GM23248 (cell line): Measurements from ENCODE around the gene JUND. TPM values are rescaled to one million over a fixed set of nuclear protein-coding genes. Genes with fewer than 3 reads are reported as not detected.

Experiments used
- DNase-seq: peaks from one replicate; pipeline ENCODE4 v3.0.0-alpha.2; 2015
- H2AFZ ChIP-seq: fragments of 200-600 bp; sonication (generic); 2 replicates; pipeline ENCODE4 v1.6.1; 2016; ENCODE audit warnings: antibody characterized with exemption
- H3F3A ChIP-seq: fragments of 200-600 bp; sonication (generic); 2 replicates; pipeline ENCODE4 v1.6.1; 2016; ENCODE audit warnings: mild to moderate bottlenecking, antibody characterized with exemption, mixed run types; ENCODE audit not compliant: insufficient read depth
- H3K27ac ChIP-seq: fragments of 200-600 bp; sonication (generic); 2 replicates; pipeline ENCODE4 v1.5.1; 2016; ENCODE audit warnings: mild to moderate bottlenecking
- H3K27me3 ChIP-seq: fragments of 200-600 bp; sonication (generic); replicated peaks from 2 replicates; pipeline ENCODE4 v1.6.1; 2016; ENCODE audit warnings: mild to moderate bottlenecking; ENCODE audit not compliant: insufficient read depth
- H3K36me3 ChIP-seq: fragments of 200-600 bp; sonication (generic); 2 replicates; pipeline ENCODE4 v1.6.1; 2016; ENCODE audit warnings: low read depth, mild to moderate bottlenecking
- H3K4me1 ChIP-seq: fragments of 200-600 bp; sonication (generic); 2 replicates; pipeline ENCODE4 v1.6.1; 2016; ENCODE audit warnings: mild to moderate bottlenecking; ENCODE audit not compliant: insufficient read depth
- H3K4me2 ChIP-seq: fragments of 200-600 bp; sonication (generic); one replicate; pipeline ENCODE4 v1.6.1; 2016; ENCODE audit warnings: mild to moderate bottlenecking; ENCODE audit not compliant: unreplicated experiment
- H3K4me3 ChIP-seq: fragments of 200-600 bp; sonication (generic); 2 replicates; pipeline ENCODE4 v1.5.1; 2016; ENCODE audit warnings: mild to moderate bottlenecking
- H3K79me2 ChIP-seq: fragments of 200-600 bp; sonication (generic); 2 replicates; pipeline ENCODE4 v1.6.1; 2016; ENCODE audit warnings: mild to moderate bottlenecking; ENCODE audit not compliant: insufficient read depth
- H3K9ac ChIP-seq: fragments of 200-600 bp; sonication (generic); 2 replicates; pipeline ENCODE4 v1.6.1; 2016; ENCODE audit warnings: mild to moderate bottlenecking
- H3K9me2 ChIP-seq: fragments of 200-600 bp; sonication (generic); 2 replicates; pipeline ENCODE4 v1.6.1; 2016; ENCODE audit warnings: mixed run types, mild to moderate bottlenecking, moderate library complexity; ENCODE audit not compliant: insufficient read depth
- H3K9me3 ChIP-seq: fragments of 200-600 bp; sonication (generic); one replicate; pipeline ENCODE4 v1.6.1; 2017; ENCODE audit warnings: low read depth
- H4K20me1 ChIP-seq: fragments of 200-600 bp; sonication (generic); 2 replicates; pipeline ENCODE4 v1.6.0; 2016; ENCODE audit not compliant: insufficient read depth
- EZH2 ChIP-seq: fragments of 200-600 bp; sonication (generic); IDR thresholded peaks from 2 replicates; pipeline ENCODE4 v1.6.1; 2018; ENCODE audit warnings: antibody characterized with exemption, mild to moderate bottlenecking; ENCODE audit not compliant: insufficient read depth, poor library complexity, severe bottlenecking
- EZH2phosphoT487 ChIP-seq: fragments of 200-600 bp; sonication (generic); IDR thresholded peaks from 2 replicates; pipeline ENCODE4 v1.6.1; 2018; ENCODE audit warnings: antibody characterized with exemption, moderate library complexity, mild to moderate bottlenecking, low read depth; ENCODE audit not compliant: insufficient read depth
- WGBS, 2 experiments: methylation state at CpG; one replicate each; pipeline ENCODE4 v1.1.6; 2015 to 2017; ENCODE audit warnings: low lambda C conversion rate in 2 of 2, low coverage in 1 of 2; ENCODE audit errors: missing lambda C conversion rate in 2 of 2; 5-methylcytosine and 5-hydroxymethylcytosine counted together
- in situ Hi-C: fragments of 300-500 bp; cut with MboI; formaldehyde crosslinking; loops from 2 replicates; pipeline ENCODE4 v1.15.0; 2020
- polyA plus RNA-seq: library from polyadenylated mRNA; unstranded; fragments of >200 nt; fragmentation: Nextera tagmentation; extraction: Ambion mirVana; gene quantifications from 2 replicates; pipeline ENCODE4 v1.2.1, GENCODE V29; 2016
- total RNA-seq: library from RNA; depleted of rRNA; stranded (reverse); fragments of >200 nt; shearing (Covaris generic); gene quantifications from 2 replicates; pipeline ENCODE4 v1.2.3, GENCODE V29; 2014

Gene JUND
- total and polyA plus RNA-seq, 2 experiments from 2014 or later = 15.3 to 172 TPM

- in situ Hi-C loops = no loop called here
- peak; percentile 40 for DNase-seq
These were observed 23.6 kb downstream of the JUND start for GRCh38 chr19:18257503-18258470.

GRCh38 chr19:18254546-18255503 lies 26.6 kb downstream of the JUND start:
- Histone ChIP-seq H3K36me3 (no peaks in the 10 kb centered on the region), H3K79me2 (no peaks in the 10 kb centered on the region), H3K4me2 (no peak overlapping the region), H2AFZ (no peak overlapping the region), H3F3A (no peaks in the 10 kb centered on the region), H3K4me3 (no peak overlapping the region), H3K9me3 (no peaks in the 10 kb centered on the region), H3K9ac (no peak overlapping the region), H3K27ac (no peak overlapping the region), H3K27me3 (no peaks in the 10 kb centered on the region), H4K20me1 (no peaks in the 10 kb centered on the region), H3K9me2 (no peaks in the 10 kb centered on the region), H3K4me1 (peaks cover 11% of the 10 kb centered on the region; the same call in 1 of the 2 replicates)
- in situ Hi-C loops = no loop called here
- DNase-seq = peak; percentile 26
- WGBS, 2 experiments = 20 to 28% methylated on average over 24 of the region's 24 CpGs
- TF ChIP-seq EZH2phosphoT487 = no peak
- no peak for TF ChIP-seq EZH2

More at GRCh38 chr19:18257503-18258470, 23.6 kb downstream of the JUND start:
- no peaks in the 10 kb centered on the region for H3F3A ChIP-seq
- H3K36me3 ChIP-seq = no peaks in the 10 kb centered on the region
- H3K9me2 ChIP-seq = no peaks in the 10 kb centered on the region
- no peaks in the 10 kb centered on the region for H3K9me3 ChIP-seq
- no peak overlapping the region for H3K9ac ChIP-seq
- no peak for TF ChIP-seq EZH2
- TF ChIP-seq EZH2phosphoT487 = no peak
- 87% methylated on average over 41 to 51 of the region's 55 CpGs for WGBS, 2 experiments
- H3K4me1 ChIP-seq = peaks cover 11% of the 10 kb centered on the region; the same call in 1 of the 2 replicates
- no peaks in the 10 kb centered on the region for H3K79me2 ChIP-seq
- H3K27me3 ChIP-seq = no peaks in the 10 kb centered on the region
- H3K4me2 ChIP-seq = no peak overlapping the region
- no peak overlapping the region for H3K27ac ChIP-seq
- no peaks in the 10 kb centered on the region for H4K20me1 ChIP-seq
- H3K4me3 ChIP-seq = no peak overlapping the region
- H2AFZ ChIP-seq = no peak overlapping the region

GRCh38 chr19:18253716-18254115 lies 27.7 kb downstream of the JUND start:
- peak; percentile 58 for DNase-seq
- H3K27ac ChIP-seq = no peak overlapping the region
- in situ Hi-C loops = no loop called here
- no peaks in the 10 kb centered on the region for H3K9me2 ChIP-seq
- H3K9ac ChIP-seq = no peak overlapping the region
- H3K36me3 ChIP-seq = no peaks in the 10 kb centered on the region
- no peak overlapping the region for H3K4me2 ChIP-seq
- no peak for TF ChIP-seq EZH2phosphoT487
- no peak for TF ChIP-seq EZH2
- peak overlapping the region; percentile 49; the same call in 1 of the 2 replicates for H2AFZ ChIP-seq
- WGBS, 2 experiments = 22% methylated on average over 5 of the region's 5 CpGs
- no peaks in the 10 kb centered on the region for H3F3A ChIP-seq
- no peaks in the 10 kb centered on the region for H4K20me1 ChIP-seq
- no peak overlapping the region for H3K4me3 ChIP-seq
- H3K27me3 ChIP-seq = no peaks in the 10 kb centered on the region
- H3K4me1 ChIP-seq = peaks cover 5% of the 10 kb centered on the region; the same call in 1 of the 2 replicates
- no peaks in the 10 kb centered on the region for H3K9me3 ChIP-seq
- H3K79me2 ChIP-seq = no peaks in the 10 kb centered on the region

- Histone ChIP-seq H3F3A (no peaks in the 10 kb centered on the region), H3K79me2 (no peaks in the 10 kb centered on the region), H3K9me2 (no peaks in the 10 kb centered on the region), H3K4me1 (peaks cover 5% of the 10 kb centered on the region; the same call in 1 of the 2 replicates), H3K4me2 (no peak overlapping the region), H3K27me3 (no peaks in the 10 kb centered on the region), H3K9me3 (no peaks in the 10 kb centered on the region), H3K36me3 (no peaks in the 10 kb centered on the region), H2AFZ (no peak overlapping the region), H3K27ac (no peak overlapping the region), H4K20me1 (no peaks in the 10 kb centered on the region), H3K9ac (no peak overlapping the region), H3K4me3 (no peak overlapping the region)
- 84 to 90% methylated on average over 4 of the region's 4 CpGs for WGBS, 2 experiments
- TF ChIP-seq EZH2phosphoT487 = no peak
- no peak for TF ChIP-seq EZH2
- DNase-seq = no peak
- in situ Hi-C loops = no loop called here
These were observed 28.3 kb downstream of the JUND start for GRCh38 chr19:18253130-18253529.
